HG03196 (cell line): ENCODE results near the gene MELTF.

Source experiments
- ATAC-seq: cut with Tn5 transposase; IDR thresholded peaks from one replicate; pipeline ENCODE4 v1.9.1; 2021; ENCODE audit not compliant: unreplicated experiment

The MELTF gene

GRCh38 chr3:197027151-197027895 lies 2.3 kb downstream of the MELTF start:
- ATAC-seq: no peak

- no peak for ATAC-seq
Measured at GRCh38 chr3:197026481-197026866, 3.1 kb downstream of the MELTF start.

- ATAC-seq: no peak
Measured at GRCh38 chr3:197025736-197026480, 3.7 kb downstream of the MELTF start.

GRCh38 chr3:197024881-197025735 lies 4.5 kb downstream of the MELTF start:
- no peak for ATAC-seq

GRCh38 chr3:197023998-197024651 lies 5.5 kb downstream of the MELTF start:
- ATAC-seq: no peak

- ATAC-seq: peak; percentile 51
Measured at GRCh38 chr3:197023241-197023997, 6.2 kb downstream of the MELTF start.

GRCh38 chr3:197022405-197023231 lies 7.0 kb downstream of the MELTF start:
- peak; percentile 25 for ATAC-seq

GRCh38 chr3:197021729-197022404 lies 7.8 kb downstream of the MELTF start:
- ATAC-seq: no peak

- ATAC-seq: no peak
Measured at GRCh38 chr3:197021231-197021630, 8.4 kb downstream of the MELTF start.

- no peak for ATAC-seq
Measured at GRCh38 chr3:197019535-197019934, 10.1 kb downstream of the MELTF start.

- ATAC-seq: no peak
Measured at GRCh38 chr3:197019021-197019420, 10.6 kb downstream of the MELTF start.

GRCh38 chr3:197017003-197017402 lies 12.6 kb downstream of the MELTF start:
- no peak for ATAC-seq

- no peak for ATAC-seq
Measured at GRCh38 chr3:197015790-197016736, 13.6 kb downstream of the MELTF start.

GRCh38 chr3:197014942-197015575 lies 14.6 kb downstream of the MELTF start:
- ATAC-seq: no peak

GRCh38 chr3:197014024-197014423 lies 15.6 kb downstream of the MELTF start:
- ATAC-seq: no peak

- no peak for ATAC-seq
Measured at GRCh38 chr3:197012540-197012883, 17.1 kb downstream of the MELTF start.

GRCh38 chr3:197011780-197012539 lies 17.7 kb downstream of the MELTF start:
- ATAC-seq: no peak
